SH-SY5Y (cell line): ENCODE results near the gene APC.

Experiments
- GATA2 ChIP-seq: IDR thresholded peaks from 2 replicates; pipeline ENCODE4 v1.6.1; 2011; ENCODE audit warnings: mild to moderate bottlenecking, low read depth, low read length
- GATA3 ChIP-seq: IDR thresholded peaks from 2 replicates; pipeline ENCODE4 v1.6.1; 2011; ENCODE audit warnings: low read depth, mild to moderate bottlenecking, low read length, moderate library complexity

GRCh38 chr5:112824197-112824596 lies 86.5 kb downstream of the APC start:
- TF ChIP-seq GATA3 (no peak), GATA2 (no peak)
